ENCODE measurements around the gene HOXB4.
A peak's percentile ranks its signal among the peaks of the same experiment; 100 is the strongest.

The HOXB4 gene

DNA sequence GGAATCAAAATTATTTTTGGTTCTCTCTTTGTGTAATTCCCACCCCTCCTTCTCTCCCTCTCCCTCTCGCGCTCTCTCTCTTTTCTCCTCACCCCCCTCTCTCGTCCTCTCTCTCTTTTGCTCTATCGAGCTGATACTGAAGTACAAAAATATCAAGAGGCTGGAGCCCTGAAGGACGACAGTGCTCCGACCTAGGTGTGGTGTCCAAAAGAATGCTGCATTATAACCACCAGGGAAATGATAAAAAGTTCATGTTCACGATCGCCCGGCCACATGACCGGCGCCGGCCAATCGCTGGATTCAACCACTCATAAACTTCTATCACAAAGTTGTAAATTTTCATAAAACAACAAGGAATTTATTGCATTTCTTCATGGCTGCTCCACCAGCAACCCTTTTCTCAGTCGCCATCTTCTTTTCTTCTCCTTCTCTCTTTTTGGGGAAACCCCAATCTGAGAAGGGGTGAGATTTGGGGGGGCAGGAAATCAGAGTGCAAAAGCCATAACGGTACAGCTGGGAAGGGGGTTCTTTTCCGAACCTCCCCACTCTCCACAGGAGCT is 26.7 kb upstream of the HOXB4 start, which contains the start of gene HOXB6:
Gene HOXB6 (minus strand): TSS at position 217 of the 560 bp plus-strand sequence. CDS start 6,836 bp downstream, outside the sequence.
- Histone ChIP-seq H3K4me1 (no peaks in the 10 kb centered on the region), H3K4me3 (ENCODE audit: low read depth, low read length) (peak within 1 kb of the TSS; percentile 13), H3K4me2 (ENCODE audit: low read length) (peak within 1 kb of the TSS; percentile 13), H3K9me3 (ENCODE audit: control insufficient read depth, low read length) (no peaks in the 10 kb centered on the region), H3K36me3 (ENCODE audit: control insufficient read depth, insufficient read depth, low read length) (no peaks in the 10 kb centered on the region), H3K79me2 (no peaks in the 10 kb centered on the region), H3K27me3 (ENCODE audit: control insufficient read depth, insufficient read depth, low read length) (peaks cover 43% of the 10 kb centered on the region), H3K9ac (no peak within 1 kb of the TSS), H2AFZ (no peak within 1 kb of the TSS), H3K27ac (no peak within 1 kb of the TSS)
- TF ChIP-seq CTCF (IDR thresholded peaks at IDR 0.05), result no peak

DNA sequence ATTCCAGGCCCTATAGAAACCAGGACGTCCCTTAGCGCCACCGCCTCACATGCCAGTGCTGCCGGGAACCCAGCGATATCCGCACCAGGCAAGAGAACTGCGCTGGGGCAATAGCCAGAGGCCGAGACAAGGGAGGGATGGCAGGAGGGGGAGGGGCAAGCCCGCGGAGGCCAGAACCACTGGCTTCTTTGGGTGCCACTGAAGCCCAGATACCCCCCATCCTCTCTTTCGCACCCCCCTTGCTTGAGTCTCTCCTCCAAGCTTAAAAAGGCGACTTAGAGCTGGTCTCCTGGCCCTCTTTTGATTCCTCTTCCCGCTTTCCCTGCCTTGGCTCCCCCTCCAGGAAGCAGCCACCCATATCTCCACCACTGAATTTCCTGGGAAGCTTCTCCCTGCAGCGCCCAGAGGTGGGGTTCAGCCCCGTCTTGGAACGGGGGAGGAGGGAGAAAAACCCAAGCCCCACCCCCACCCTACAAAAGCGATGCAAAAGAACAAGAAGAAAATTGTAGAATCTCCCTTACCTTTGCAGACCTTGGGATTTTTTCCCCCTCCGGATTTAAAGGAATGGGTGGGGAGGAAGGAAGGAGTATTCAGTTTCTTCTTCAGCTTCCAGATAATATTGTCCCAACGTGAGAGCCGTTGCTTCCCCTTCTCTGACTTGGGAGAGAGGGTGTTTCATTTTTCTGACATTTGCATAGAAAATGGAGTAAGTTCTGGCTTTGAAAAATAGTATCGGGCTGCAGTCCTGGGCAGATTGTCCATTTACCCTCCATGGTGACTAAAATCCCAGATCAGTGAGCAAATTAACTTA is 26.0 kb upstream of the HOXB4 start:
- no peak for TF ChIP-seq CTCF (IDR thresholded peaks at IDR 0.05)
- H3K4me1 ChIP-seq, result no peaks in the 10 kb centered on the region
- no peak overlapping the region for H3K27ac ChIP-seq
- no peak overlapping the region for H3K9ac ChIP-seq
- no peaks in the 10 kb centered on the region for H3K36me3 ChIP-seq (ENCODE audit: control insufficient read depth, insufficient read depth, low read length)
- no peak overlapping the region for H3K4me2 ChIP-seq (ENCODE audit: low read length)
- H3K9me3 ChIP-seq (ENCODE audit: control insufficient read depth, low read length), result no peaks in the 10 kb centered on the region
- H3K27me3 ChIP-seq (ENCODE audit: control insufficient read depth, insufficient read depth, low read length), result peaks cover 37% of the 10 kb centered on the region
- H3K4me3 ChIP-seq (ENCODE audit: low read depth, low read length), result peak overlapping the region; percentile 13
- H3K79me2 ChIP-seq, result no peaks in the 10 kb centered on the region
- H2AFZ ChIP-seq, result no peak overlapping the region

GRCh38 chr17:48601539-48602425 is 23.6 kb upstream of the HOXB4 start:
- TF ChIP-seq CTCF (IDR thresholded peaks at IDR 0.05), result no peak
- Histone ChIP-seq H3K36me3 (ENCODE audit: control insufficient read depth, insufficient read depth, low read length) (no peaks in the 10 kb centered on the region), H3K9me3 (ENCODE audit: control insufficient read depth, low read length) (no peaks in the 10 kb centered on the region), H3K79me2 (no peaks in the 10 kb centered on the region), H2AFZ (no peak overlapping the region), H3K4me3 (ENCODE audit: low read depth, low read length) (no peak overlapping the region), H3K4me1 (no peaks in the 10 kb centered on the region), H3K9ac (no peak overlapping the region), H3K27ac (no peak overlapping the region), H3K4me2 (ENCODE audit: low read length) (no peak overlapping the region), H3K27me3 (ENCODE audit: control insufficient read depth, insufficient read depth, low read length) (peaks cover 38% of the 10 kb centered on the region)

- Histone ChIP-seq H3K27ac (no peak overlapping the region), H2AFZ (no peak overlapping the region), H3K79me2 (no peaks in the 10 kb centered on the region), H3K4me1 (no peaks in the 10 kb centered on the region), H3K9ac (no peak overlapping the region), H3K27me3 (ENCODE audit: control insufficient read depth, insufficient read depth, low read length) (peaks cover 34% of the 10 kb centered on the region), H3K9me3 (ENCODE audit: control insufficient read depth, low read length) (no peaks in the 10 kb centered on the region), H3K4me2 (ENCODE audit: low read length) (no peak overlapping the region), H3K4me3 (ENCODE audit: low read depth, low read length) (no peak overlapping the region), H3K36me3 (ENCODE audit: control insufficient read depth, insufficient read depth, low read length) (no peaks in the 10 kb centered on the region)
- no peak for TF ChIP-seq CTCF (IDR thresholded peaks at IDR 0.05)
These were observed 23.0 kb upstream of the HOXB4 start for GRCh38 chr17:48601207-48601538.

Data from parathyroid adenoma (tissue), 2 donors.